Ascending aorta (tissue), 2 donors: ENCODE data around the gene UPK1A. TPM values are rescaled to one million over a fixed set of nuclear protein-coding genes. Genes with fewer than 3 reads are reported as not detected.
"Not testable (repeated sequence)": the region's sequence is repeated elsewhere in the genome, so short reads cannot be mapped to it uniquely, and the experiment has no call there.

Experiments used
- DNase-seq, 2 donors: peaks; one replicate each; pipeline ENCODE4 v3.0.0-alpha.2; 2019; ENCODE audit warnings: low spot score in 2 of 2
- H3K27ac ChIP-seq, 2 donors: fragments of 200-600 bp; sonication (generic); one replicate each; pipeline ENCODE4 v1.5.1; 2016 to 2017; ENCODE audit warnings: mild to moderate bottlenecking in 1 of 2
- H3K27me3 ChIP-seq: fragments of 200-600 bp; sonication (generic); one replicate; pipeline ENCODE4 v1.5.1; 2017
- H3K36me3 ChIP-seq, 2 donors: fragments of 200-600 bp; sonication (generic); one replicate each; pipeline ENCODE4 v1.5.1; 2016
- H3K4me1 ChIP-seq, 2 donors: fragments of 200-600 bp; sonication (generic); one replicate each; pipeline ENCODE4 v1.5.1; 2016 to 2017; ENCODE audit warnings: mild to moderate bottlenecking in 1 of 2
- H3K4me3 ChIP-seq, 2 donors: fragments of 200-600 bp; sonication (generic); one replicate each; pipeline ENCODE4 v1.5.1; 2016 to 2017; ENCODE audit warnings: mild to moderate bottlenecking in 1 of 2
- H3K9me3 ChIP-seq, 2 donors: fragments of 200-600 bp; sonication (generic); one replicate each; pipeline ENCODE4 v1.5.1; 2016
- CTCF ChIP-seq, 3 experiments: fragments of 200-600 bp in 2 of 3; fragments of 450-650 bp in 1 of 3; sonication (generic) in 2 of 3; IDR thresholded peaks; one replicate each; pipeline ENCODE4 v1.5.1; 2016 to 2019; ENCODE audit warnings: antibody characterized with exemption in 3 of 3, mild to moderate bottlenecking in 1 of 3, moderate library complexity in 1 of 3
- intact Hi-C: fragments of 100-400 bp; cut with DNase I; formaldehyde crosslinking; loops from one replicate; pipeline ENCODE4 v1.15.1; 2023
- total RNA-seq: library from RNA; depleted of rRNA; stranded (reverse); fragments of >200 nt; gene quantifications from one replicate; pipeline ENCODE4 v1.1.0, GENCODE V29; 2016

UPK1A gene
- total RNA-seq, 1 donor from 2014 or later, result not detected

- Histone ChIP-seq H3K27me3 (no peaks in the 10 kb centered on the region), H3K36me3 (peaks cover 75 to 79% of the 10 kb centered on the region in 2 donors), H3K4me1 (peaks cover 3 to 7% of the 10 kb centered on the region in 2 donors), H3K9me3 (no peaks in the 10 kb centered on the region), H3K4me3 (no peak overlapping the region), H3K27ac (no peak overlapping the region)
- no peak for TF ChIP-seq CTCF (IDR thresholded peaks at IDR 0.05)
- intact Hi-C loops, result no loop called here
- DNase-seq, result no peak
Observed at GRCh38 chr19:35722461-35722860, 56.1 kb downstream of the UPK1A start.

- no peaks in the 10 kb centered on the region for H3K9me3 ChIP-seq
- no peaks in the 10 kb centered on the region for H3K27me3 ChIP-seq
- intact Hi-C loops, result no loop called here
- H3K4me3 ChIP-seq, result no peak overlapping the region
- no peak overlapping the region for H3K27ac ChIP-seq
- peaks cover 3 to 7% of the 10 kb centered on the region in 2 donors for H3K4me1 ChIP-seq
- peaks cover 79 to 84% of the 10 kb centered on the region in 2 donors for H3K36me3 ChIP-seq
- DNase-seq, result no peak
- TF ChIP-seq CTCF (IDR thresholded peaks at IDR 0.05), result no peak
Observed at GRCh38 chr19:35722897-35723296, 56.6 kb downstream of the UPK1A start.

GRCh38 chr19:35723671-35724070 is 57.4 kb downstream of the UPK1A start:
- H3K36me3 ChIP-seq, result peaks cover 87 to 92% of the 10 kb centered on the region in 2 donors
- no peak for DNase-seq
- H3K4me1 ChIP-seq, result peaks cover 3 to 7% of the 10 kb centered on the region in 2 donors
- H3K4me3 ChIP-seq, result no peak overlapping the region
- TF ChIP-seq CTCF (IDR thresholded peaks at IDR 0.05), result no peak
- no peaks in the 10 kb centered on the region for H3K27me3 ChIP-seq
- no peak overlapping the region for H3K27ac ChIP-seq
- intact Hi-C loops, result no loop called here
- no peaks in the 10 kb centered on the region for H3K9me3 ChIP-seq

GRCh38 chr19:35724132-35724531 is 57.8 kb downstream of the UPK1A start:
- peaks cover 92 to 96% of the 10 kb centered on the region in 2 donors for H3K36me3 ChIP-seq
- DNase-seq, H3K27me3 ChIP-seq, H3K4me3 ChIP-seq, H3K4me1 ChIP-seq, H3K9me3 ChIP-seq, intact Hi-C loops, H3K27ac ChIP-seq: not testable (repeated sequence)

- TF ChIP-seq CTCF (IDR thresholded peaks at IDR 0.05), result no peak
- intact Hi-C loops, result no loop called here
- Histone ChIP-seq H3K4me1 (no peaks in the 10 kb centered on the region), H3K36me3 (peaks cover 96 to 100% of the 10 kb centered on the region in 2 donors), H3K9me3 (no peaks in the 10 kb centered on the region), H3K27me3 (no peaks in the 10 kb centered on the region), H3K4me3 (no peak overlapping the region), H3K27ac (no peak overlapping the region)
- DNase-seq, result no peak
Observed at GRCh38 chr19:35724560-35724959, 58.2 kb downstream of the UPK1A start.

GRCh38 chr19:35725216-35725861 is 59.0 kb downstream of the UPK1A start:
- no peak overlapping the region for H3K4me3 ChIP-seq
- H3K36me3 ChIP-seq, result peaks cover 97 to 100% of the 10 kb centered on the region in 2 donors
- H3K4me1 ChIP-seq, result no peaks in the 10 kb centered on the region
- no peak for DNase-seq
- intact Hi-C loops, result no loop called here
- H3K27me3 ChIP-seq, result no peaks in the 10 kb centered on the region
- no peak overlapping the region for H3K27ac ChIP-seq
- TF ChIP-seq CTCF (IDR thresholded peaks at IDR 0.05), result no peak
- H3K9me3 ChIP-seq, result no peaks in the 10 kb centered on the region
